Activated T-cell treated with anti-CD3 and anti-CD28 coated beads, Interleukin-2, amount 50 U/mL, for 72 hours (primary cell): Measurements from ENCODE around the gene ANKRD44. TPM values are rescaled to one million over a fixed set of nuclear protein-coding genes. Genes with fewer than 3 reads are reported as not detected.

Experiments
- ATAC-seq, 2 donors: fragments of 150-1000 bp; cut with Tn5 transposase; replicated peaks in 1 of 2; 2 replicates each; pipeline ENCODE4 v1.10.0; 2021; ENCODE audit warnings: moderate library complexity in 2 of 2, mild to moderate bottlenecking in 1 of 2
- DNase-seq, 2 donors: peaks; one replicate each; pipeline ENCODE4 v3.0.0; 2021 to 2022; ENCODE audit warnings: mixed read lengths in 1 of 2
- H3K27ac Mint-ChIP-seq: one replicate; pipeline ENCODE4 v1.8.0; 2022; ENCODE audit warnings: mild to moderate bottlenecking, moderate library complexity, mixed read lengths
- H3K27me3 Mint-ChIP-seq: one replicate; pipeline ENCODE4 v1.8.0; 2022; ENCODE audit warnings: low read depth, mixed read lengths
- H3K36me3 Mint-ChIP-seq, 2 donors: one replicate each; pipeline ENCODE4 v1.8.0; 2022; ENCODE audit warnings: mixed read lengths in 2 of 2, mild to moderate bottlenecking in 1 of 2; ENCODE audit not compliant: insufficient read depth in 2 of 2
- H3K4me1 Mint-ChIP-seq: one replicate; pipeline ENCODE4 v1.8.0; 2022; ENCODE audit warnings: low read depth, mixed read lengths
- H3K4me3 Mint-ChIP-seq, 2 donors: one replicate each; pipeline ENCODE4 v1.8.0; 2022; ENCODE audit warnings: mild to moderate bottlenecking in 2 of 2, mixed read lengths in 2 of 2, moderate library complexity in 2 of 2
- H3K9me3 Mint-ChIP-seq, 2 donors: one replicate each; pipeline ENCODE4 v1.8.0; 2022; ENCODE audit warnings: mixed read lengths in 2 of 2
- total RNA-seq, 2 donors: library from RNA; stranded (reverse); gene quantifications; one replicate each; pipeline ENCODE4 v1.2.3, GENCODE V29; 2022

ANKRD44 gene
- total RNA-seq, 2 donors from 2014 or later = 114 to 141 TPM

DNA sequence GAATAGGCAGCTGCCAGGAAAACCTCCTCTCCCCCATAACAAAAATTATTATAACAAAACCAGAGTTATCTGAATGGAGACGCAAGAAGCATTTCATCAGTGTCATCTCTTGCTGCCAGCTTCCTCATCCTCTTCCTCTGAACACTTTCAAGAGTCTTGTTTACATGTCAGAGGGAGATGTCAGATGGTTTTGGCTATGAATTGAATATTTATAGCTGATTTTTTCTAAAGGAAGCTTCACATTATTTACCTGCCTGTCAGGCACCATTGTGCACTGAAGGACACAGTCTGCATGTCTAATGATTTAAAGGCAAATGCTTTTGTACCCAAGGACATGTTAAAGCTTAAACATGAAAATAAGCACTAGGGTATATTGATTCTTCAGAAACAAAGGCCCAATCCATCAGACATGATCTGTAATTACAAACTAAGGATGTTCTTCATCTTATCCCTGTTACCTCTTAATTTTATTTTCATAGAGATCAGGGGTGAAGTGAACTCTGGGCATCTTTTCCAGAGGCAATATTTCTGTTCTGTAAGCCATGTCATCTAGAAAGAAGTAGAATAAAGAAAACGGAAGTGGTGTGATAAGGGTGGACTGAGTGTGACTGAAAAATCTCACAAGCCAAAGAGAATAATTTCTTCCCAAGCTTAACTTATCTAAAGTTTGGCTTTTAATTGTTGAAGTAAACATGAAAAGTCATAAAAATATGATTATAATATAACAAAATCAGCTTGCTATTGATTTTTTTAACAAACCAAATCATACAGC, 168.7 kb downstream of the ANKRD44 start:
- peaks cover 77% of the 10 kb centered on the region for H3K4me1 Mint-ChIP-seq
- no peak for DNase-seq
- H3K27ac Mint-ChIP-seq = peak overlapping the region; percentile 88
- no peaks in the 10 kb centered on the region for H3K9me3 Mint-ChIP-seq
- H3K36me3 Mint-ChIP-seq = peaks cover 5 to 13% of the 10 kb centered on the region in 2 donors
- no peaks in the 10 kb centered on the region for H3K27me3 Mint-ChIP-seq
- peak overlapping the region in 1 of 2 donors; percentile 42 for H3K4me3 Mint-ChIP-seq
- ATAC-seq = no peak

- no peak overlapping the region for H3K4me3 Mint-ChIP-seq
- peaks cover 5 to 27% of the 10 kb centered on the region in 2 donors for H3K36me3 Mint-ChIP-seq
- peaks cover 78% of the 10 kb centered on the region for H3K4me1 Mint-ChIP-seq
- H3K9me3 Mint-ChIP-seq = no peaks in the 10 kb centered on the region
- peak overlapping the region; percentile 12 for H3K27ac Mint-ChIP-seq
- H3K27me3 Mint-ChIP-seq = no peaks in the 10 kb centered on the region
- ATAC-seq (no peak), DNase-seq (no peak)
Observed at GRCh38 chr2:197140045-197140444, 170.5 kb downstream of the ANKRD44 start.

DNA sequence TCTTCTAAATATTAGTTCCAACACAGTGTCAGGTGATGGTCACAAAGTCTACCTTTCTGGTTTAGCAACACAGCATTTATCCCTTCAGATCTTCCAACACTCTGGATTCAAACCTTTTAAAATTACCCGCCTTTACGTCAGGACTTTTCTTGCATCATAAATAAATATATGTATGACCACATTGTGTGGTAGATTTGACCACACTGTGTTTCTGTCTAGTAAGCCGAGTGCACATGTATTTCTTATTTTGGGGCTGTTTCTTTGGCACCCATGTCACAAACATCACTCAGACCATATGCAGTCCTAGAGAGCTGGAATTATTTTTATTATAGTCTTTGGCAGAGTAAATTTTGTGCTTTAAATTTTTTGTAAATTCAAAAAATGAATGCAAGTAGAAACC, 172.1 kb downstream of the ANKRD44 start:
- ATAC-seq (no peak), DNase-seq (no peak)
- Mint-ChIP-seq H3K27ac (peak overlapping the region; percentile 70), H3K4me3 (peak overlapping the region; percentile 40 to 69), H3K9me3 (no peaks in the 10 kb centered on the region), H3K27me3 (no peaks in the 10 kb centered on the region), H3K36me3 (peaks cover 8 to 24% of the 10 kb centered on the region in 2 donors), H3K4me1 (peaks cover 81% of the 10 kb centered on the region)

- peaks cover 5 to 28% of the 10 kb centered on the region in 2 donors for H3K36me3 Mint-ChIP-seq
- peaks cover 87% of the 10 kb centered on the region for H3K4me1 Mint-ChIP-seq
- H3K27me3 Mint-ChIP-seq = no peaks in the 10 kb centered on the region
- peak overlapping the region; percentile 82 for H3K27ac Mint-ChIP-seq
- DNase-seq (no peak), ATAC-seq (peak; percentile 62 to 67)
- no peaks in the 10 kb centered on the region for H3K9me3 Mint-ChIP-seq
- peak overlapping the region; percentile 5 to 69 for H3K4me3 Mint-ChIP-seq
Observed at GRCh38 chr2:197137826-197138477, 172.6 kb downstream of the ANKRD44 start.

DNA sequence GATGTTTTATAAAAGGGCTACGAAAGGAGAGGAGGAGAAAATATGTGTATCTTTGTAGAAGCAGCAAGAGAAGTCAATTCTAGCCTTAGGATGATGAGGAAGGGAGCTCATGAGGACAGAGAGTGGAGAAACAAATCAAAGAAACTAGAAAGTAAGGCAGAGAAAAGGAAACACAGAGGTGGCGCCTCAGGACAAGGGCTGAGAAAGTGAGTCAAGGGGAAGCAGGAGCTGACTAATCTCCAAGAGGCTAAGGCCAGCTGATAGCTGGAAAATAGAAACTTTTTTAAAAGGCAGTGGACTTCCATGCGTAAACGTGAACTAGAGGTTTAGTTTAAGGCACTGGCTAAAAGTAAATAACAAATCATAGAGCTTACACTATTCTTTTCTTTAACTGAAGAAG, 173.3 kb downstream of the ANKRD44 start:
- Mint-ChIP-seq H3K27me3 (no peaks in the 10 kb centered on the region), H3K4me1 (peaks cover 88% of the 10 kb centered on the region), H3K4me3 (peak overlapping the region; percentile 15 to 69), H3K27ac (peak overlapping the region; percentile 82), H3K9me3 (no peaks in the 10 kb centered on the region), H3K36me3 (peaks cover 3 to 28% of the 10 kb centered on the region in 2 donors)
- peak; percentile 59 to 70 for ATAC-seq
- peak in 1 of 2 donors; percentile 38 for DNase-seq

DNA sequence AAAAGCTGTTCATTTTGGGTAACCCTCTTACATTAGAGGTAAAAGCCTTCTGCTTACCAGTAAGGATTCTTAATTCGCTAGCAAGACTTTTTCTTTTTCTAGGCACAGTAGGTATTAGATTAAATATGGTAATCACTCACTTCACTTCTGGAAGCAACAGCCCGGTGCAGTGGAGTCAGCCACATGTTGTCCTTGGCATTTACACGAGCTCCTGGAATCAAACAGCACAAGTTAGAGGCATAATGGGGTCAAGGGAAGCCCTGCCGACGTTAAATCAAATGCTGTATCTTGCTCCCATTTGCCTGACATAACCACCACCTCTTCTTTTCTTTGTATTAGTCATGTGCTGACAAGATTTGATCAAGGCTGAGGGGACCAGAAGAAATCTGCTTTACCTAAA, 174.1 kb downstream of the ANKRD44 start:
- Mint-ChIP-seq H3K27ac (peak overlapping the region; percentile 82), H3K27me3 (no peaks in the 10 kb centered on the region), H3K36me3 (peaks cover 3 to 25% of the 10 kb centered on the region in 2 donors), H3K4me3 (peak overlapping the region; percentile 15 to 69), H3K9me3 (no peaks in the 10 kb centered on the region), H3K4me1 (peaks cover 88% of the 10 kb centered on the region)
- peak; percentile 35 to 49 for ATAC-seq
- no peak for DNase-seq

DNA sequence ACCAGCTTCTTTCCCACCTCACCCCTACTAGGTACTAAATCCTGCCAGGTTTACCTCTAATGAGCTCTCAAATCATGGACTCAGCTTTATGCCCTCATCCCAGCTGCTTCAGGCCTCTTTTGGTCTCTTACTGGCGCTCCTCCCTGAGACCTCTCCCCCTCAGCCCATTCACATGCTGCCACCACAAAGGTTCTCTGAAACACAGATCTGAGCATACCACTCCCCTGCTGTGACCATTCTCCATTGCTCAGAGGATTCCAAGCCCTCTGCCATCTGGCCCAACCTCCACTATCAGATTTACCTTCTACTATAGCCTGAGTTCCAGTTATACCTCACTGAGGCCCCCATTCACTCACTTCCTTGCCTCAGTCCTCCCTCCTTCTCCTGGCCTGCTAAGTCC, 174.8 kb downstream of the ANKRD44 start:
- ATAC-seq (no peak), DNase-seq (no peak)
- Mint-ChIP-seq H3K27ac (no peak overlapping the region), H3K4me1 (peaks cover 90% of the 10 kb centered on the region), H3K9me3 (no peaks in the 10 kb centered on the region), H3K4me3 (no peak overlapping the region), H3K27me3 (no peaks in the 10 kb centered on the region), H3K36me3 (peaks cover 3 to 25% of the 10 kb centered on the region in 2 donors)

GRCh38 chr2:197134206-197134605, 176.4 kb downstream of the ANKRD44 start:
- no peaks in the 10 kb centered on the region for H3K9me3 Mint-ChIP-seq
- peaks cover 92% of the 10 kb centered on the region for H3K4me1 Mint-ChIP-seq
- ATAC-seq (no peak), DNase-seq (no peak)
- no peaks in the 10 kb centered on the region for H3K27me3 Mint-ChIP-seq
- H3K27ac Mint-ChIP-seq = peak overlapping the region; percentile 3
- H3K4me3 Mint-ChIP-seq = no peak overlapping the region
- H3K36me3 Mint-ChIP-seq = peaks cover 3 to 28% of the 10 kb centered on the region in 2 donors

GRCh38 chr2:197131558-197131855, 179.1 kb downstream of the ANKRD44 start:
- H3K27me3 Mint-ChIP-seq = no peaks in the 10 kb centered on the region
- no peaks in the 10 kb centered on the region for H3K9me3 Mint-ChIP-seq
- peak overlapping the region; percentile 54 for H3K27ac Mint-ChIP-seq
- ATAC-seq (no peak), DNase-seq (no peak)
- H3K36me3 Mint-ChIP-seq = peaks cover 6 to 40% of the 10 kb centered on the region in 2 donors
- H3K4me1 Mint-ChIP-seq = peaks cover 85% of the 10 kb centered on the region
- peak overlapping the region; percentile 23 to 52 for H3K4me3 Mint-ChIP-seq

DNA sequence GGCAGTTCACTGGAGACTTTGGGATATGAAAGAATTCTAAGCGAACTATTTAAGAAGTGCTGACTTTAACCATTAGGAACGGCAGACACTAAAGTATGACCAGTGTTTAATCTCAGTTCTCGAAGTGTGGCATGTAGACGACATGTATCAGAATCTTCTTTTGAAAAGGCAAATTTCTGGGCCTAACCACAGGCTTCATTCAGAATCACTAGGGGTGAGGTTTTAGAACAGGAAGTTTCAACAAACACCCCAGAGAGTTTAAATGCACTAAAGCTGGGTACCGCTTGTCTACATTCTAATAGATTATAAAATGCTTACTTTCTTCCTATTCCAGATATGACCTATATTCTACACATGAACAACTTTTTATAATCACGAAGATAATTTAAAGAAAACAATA, 180.3 kb downstream of the ANKRD44 start:
- H3K4me1 Mint-ChIP-seq = peaks cover 74% of the 10 kb centered on the region
- no peaks in the 10 kb centered on the region for H3K9me3 Mint-ChIP-seq
- peak overlapping the region in 1 of 2 donors; percentile 73 for H3K4me3 Mint-ChIP-seq
- DNase-seq (peak in 1 of 2 donors; percentile 24), ATAC-seq (peak; percentile 74 to 77)
- no peaks in the 10 kb centered on the region for H3K27me3 Mint-ChIP-seq
- H3K27ac Mint-ChIP-seq = peak overlapping the region; percentile 96
- peaks cover 10 to 30% of the 10 kb centered on the region in 2 donors for H3K36me3 Mint-ChIP-seq

GRCh38 chr2:197128897-197129296, 181.7 kb downstream of the ANKRD44 start:
- Mint-ChIP-seq H3K36me3 (peaks cover 8 to 29% of the 10 kb centered on the region in 2 donors), H3K27ac (peak overlapping the region; percentile 81), H3K4me1 (peaks cover 68% of the 10 kb centered on the region)

GRCh38 chr2:197128126-197128525, 182.5 kb downstream of the ANKRD44 start:
- Mint-ChIP-seq H3K27ac (peak overlapping the region; percentile 80), H3K27me3 (no peaks in the 10 kb centered on the region), H3K36me3 (peaks cover 8 to 23% of the 10 kb centered on the region in 2 donors), H3K9me3 (no peaks in the 10 kb centered on the region), H3K4me1 (peaks cover 68% of the 10 kb centered on the region), H3K4me3 (peak overlapping the region in 1 of 2 donors; percentile 2)
- no peak for DNase-seq
- peak in 1 of 2 donors; percentile 16 for ATAC-seq

More at GRCh38 chr2:197128897-197129296, 181.7 kb downstream of the ANKRD44 start:
- no peaks in the 10 kb centered on the region for H3K27me3 Mint-ChIP-seq
- DNase-seq (no peak), ATAC-seq (no peak)
- peak overlapping the region; percentile 52 to 58 for H3K4me3 Mint-ChIP-seq
- H3K9me3 Mint-ChIP-seq = no peaks in the 10 kb centered on the region

DNA sequence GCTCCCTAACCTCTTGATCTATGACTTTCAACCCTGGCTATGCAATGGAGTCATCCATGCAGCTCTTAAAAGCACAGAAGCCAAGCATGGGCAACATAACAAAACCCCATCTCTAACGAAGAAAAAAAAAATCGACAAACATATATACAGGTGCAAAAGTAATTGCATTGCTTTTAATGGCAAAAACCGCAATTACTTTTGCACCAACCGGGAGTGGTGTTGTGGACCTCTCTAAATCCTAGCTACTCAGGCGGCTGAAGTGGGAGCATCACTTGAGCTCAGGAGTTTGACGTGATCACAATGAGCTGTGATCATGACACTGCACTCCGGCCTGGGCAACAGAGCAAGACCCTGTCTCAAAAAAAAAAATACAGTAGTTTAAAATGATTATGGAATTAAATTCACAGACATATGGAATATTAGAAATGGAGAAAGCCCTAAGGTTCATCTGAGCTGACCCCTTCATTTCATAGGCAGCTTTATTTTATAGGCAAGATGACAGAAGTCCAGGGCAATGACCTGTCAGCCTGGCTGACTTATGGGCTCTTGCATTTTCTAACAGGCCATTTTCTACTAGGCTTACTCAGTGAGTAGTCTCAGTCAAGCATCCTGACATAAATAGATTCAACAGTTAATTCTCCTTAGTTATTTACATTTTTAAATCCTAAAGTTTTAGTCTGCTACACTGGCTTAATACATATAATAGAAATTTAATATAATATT, 183.8 kb downstream of the ANKRD44 start:
- ATAC-seq (no peak), DNase-seq (no peak)
- Mint-ChIP-seq H3K9me3 (no peaks in the 10 kb centered on the region), H3K36me3 (peaks cover 8 to 22% of the 10 kb centered on the region in 2 donors), H3K4me1 (peaks cover 68% of the 10 kb centered on the region), H3K27me3 (no peaks in the 10 kb centered on the region), H3K4me3 (no peak overlapping the region), H3K27ac (no peak overlapping the region)
